Measurements from ENCODE around the gene TNS3.

DNA sequence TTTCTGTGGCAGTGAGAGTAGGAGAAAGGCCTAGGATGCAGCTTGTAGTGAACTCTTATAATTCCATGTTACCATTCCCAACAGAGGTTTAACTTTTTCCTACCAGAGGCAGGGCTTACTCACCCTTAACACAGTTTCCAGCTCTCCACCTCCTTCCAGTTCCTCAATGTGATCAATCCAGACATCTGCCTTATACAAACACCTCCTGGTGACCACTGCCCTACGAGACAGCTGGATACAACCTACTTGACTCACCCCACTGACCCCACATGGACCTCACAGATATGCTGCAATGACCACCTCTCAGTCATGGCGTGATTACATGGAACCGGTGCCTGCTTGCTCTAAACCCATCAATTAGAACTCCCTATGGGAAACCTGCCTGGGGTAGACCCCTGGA, 326.5 kb downstream of the TNS3 start:
- no peak for TF ChIP-seq POLR2A (IDR thresholded peaks at IDR 0.05; ENCODE audit: low read length)
- TF ChIP-seq GATA1 (IDR thresholded peaks at IDR 0.05; ENCODE audit: low read depth, low read length): no peak
